CD14-positive monocyte (primary cell): ENCODE results near the gene LAMP1. TPM values are rescaled to one million over a fixed set of nuclear protein-coding genes. Genes with fewer than 3 reads are reported as not detected.

Source experiments
- DNase-seq, 3 donors: peaks; one replicate each; pipeline ENCODE4 v3.0.0-alpha.2; 2011 to 2022
- H2AFZ ChIP-seq: 2 replicates; pipeline ENCODE4 v1.6.0; 2012; ENCODE audit warnings: mild to moderate bottlenecking, low read depth, low read length, inconsistent platforms; ENCODE audit not compliant: insufficient read depth, poor library complexity, severe bottlenecking
- H3K27ac ChIP-seq, 2 donors: 1 replicate in 1 of 2; 2 replicates in 1 of 2; pipeline ENCODE4 v1.5.1; 2012 to 2013; ENCODE audit warnings: low read length in 2 of 2, control low read depth in 1 of 2, inconsistent platforms in 1 of 2, low read depth in 1 of 2, mild to moderate bottlenecking in 1 of 2
- H3K27me3 ChIP-seq, 2 donors: one replicate each; pipeline versions ENCODE4 v1.6.0 to v1.6.1; 2011 to 2013; ENCODE audit warnings: low read length in 2 of 2; ENCODE audit not compliant: control insufficient read depth in 2 of 2, insufficient read depth in 2 of 2
- H3K36me3 ChIP-seq, 2 donors: replicated peaks in 1 of 2; 1 replicate in 1 of 2; 2 replicates in 1 of 2; pipeline versions ENCODE4 v1.5.1 to v1.6.1; 2012 to 2013; ENCODE audit warnings: low read length in 2 of 2, control low read depth in 1 of 2, inconsistent platforms in 1 of 2, mild to moderate bottlenecking in 1 of 2; ENCODE audit not compliant: insufficient read depth in 2 of 2, control insufficient read depth in 1 of 2
- H3K4me1 ChIP-seq, 2 donors: 1 replicate in 1 of 2; 2 replicates in 1 of 2; pipeline versions ENCODE4 v1.5.1 to v1.6.1; 2012 to 2013; ENCODE audit warnings: low read length in 2 of 2, control low read depth in 1 of 2, inconsistent platforms in 1 of 2, mild to moderate bottlenecking in 1 of 2, moderate library complexity in 1 of 2; ENCODE audit not compliant: insufficient read depth in 2 of 2, control insufficient read depth in 1 of 2
- H3K4me2 ChIP-seq: replicated peaks from 2 replicates; pipeline ENCODE3; 2012; ENCODE audit warnings: low read length, moderate library complexity, mild to moderate bottlenecking; ENCODE audit not compliant: poor library complexity, severe bottlenecking; ENCODE audit errors: extremely low read depth
- H3K4me3 ChIP-seq, 3 experiments: fragments of 200-600 bp in 1 of 3; sonication (generic) in 1 of 3; replicated peaks in 1 of 3; 1 replicate in 2 of 3; 2 replicates in 1 of 3; pipeline ENCODE4 v1.5.1; 2011 to 2013; ENCODE audit warnings: low read length in 3 of 3, mild to moderate bottlenecking in 3 of 3, control low read depth in 2 of 3, low read depth in 2 of 3, inconsistent platforms in 1 of 3, moderate library complexity in 1 of 3
- H3K79me2 ChIP-seq: 2 replicates; pipeline ENCODE4 v1.6.0; 2012; ENCODE audit warnings: mild to moderate bottlenecking, control low read depth, inconsistent platforms, low read length, moderate library complexity; ENCODE audit not compliant: insufficient read depth
- H3K9ac ChIP-seq: 2 replicates; pipeline ENCODE4 v1.6.0; 2017; ENCODE audit warnings: low read length, mild to moderate bottlenecking; ENCODE audit not compliant: insufficient read depth, poor library complexity, severe bottlenecking
- H3K9me3 ChIP-seq, 2 donors: replicated peaks in 1 of 2; 1 replicate in 1 of 2; 2 replicates in 1 of 2; pipeline versions ENCODE4 v1.5.1 to v1.6.1; 2012 to 2013; ENCODE audit warnings: low read length in 2 of 2, control low read depth in 1 of 2; ENCODE audit not compliant: control insufficient read depth in 1 of 2, insufficient read depth in 1 of 2
- H4K20me1 ChIP-seq: 2 replicates; pipeline ENCODE4 v1.6.0; 2012; ENCODE audit warnings: mild to moderate bottlenecking, low read length, control low read depth, moderate library complexity; ENCODE audit not compliant: insufficient read depth
- H3K27ac Mint-ChIP-seq, 7 donors: one replicate each; pipeline ENCODE4 v1.8.0; 2020; ENCODE audit warnings: mild to moderate bottlenecking in 7 of 7, mixed read lengths in 7 of 7, moderate library complexity in 6 of 7, inconsistent platforms in 2 of 7
- H3K27me3 Mint-ChIP-seq, 3 donors: one replicate each; pipeline ENCODE4 v1.8.0; 2021 to 2022; ENCODE audit warnings: low read depth in 3 of 3, mild to moderate bottlenecking in 3 of 3, mixed read lengths in 3 of 3, moderate library complexity in 3 of 3, inconsistent platforms in 1 of 3
- H3K36me3 Mint-ChIP-seq, 2 donors: one replicate each; pipeline ENCODE4 v1.8.0; 2020; ENCODE audit warnings: mixed read lengths in 2 of 2, inconsistent platforms in 1 of 2, mild to moderate bottlenecking in 1 of 2
- H3K4me1 Mint-ChIP-seq: one replicate; pipeline ENCODE4 v1.8.0; 2020; ENCODE audit warnings: mild to moderate bottlenecking, mixed read lengths
- H3K4me3 Mint-ChIP-seq, 2 donors: one replicate each; pipeline ENCODE4 v1.8.0; 2020; ENCODE audit warnings: mild to moderate bottlenecking in 2 of 2, mixed read lengths in 2 of 2, moderate library complexity in 1 of 2
- H3K9me3 Mint-ChIP-seq, 7 donors: one replicate each; pipeline ENCODE4 v1.8.0; 2020 to 2022; ENCODE audit warnings: mixed read lengths in 7 of 7, mild to moderate bottlenecking in 6 of 7, moderate library complexity in 6 of 7, inconsistent platforms in 2 of 7
- WGBS: methylation state at CpG from one replicate; pipeline ENCODE4 v1.1.5; 2013; ENCODE audit warnings: missing lambda C conversion rate; ENCODE audit not compliant: insufficient coverage; 5-methylcytosine and 5-hydroxymethylcytosine counted together
- intact Hi-C, 2 donors: fragments of 100-400 bp; cut with micrococcal nuclease; formaldehyde crosslinking; loops; one replicate each; pipeline versions ENCODE4 v1.15.0 to v1.15.1; 2023
- polyA plus RNA-seq, 3 donors: library from polyadenylated mRNA; depleted of rRNA in 1 of 3; unstranded in 2 of 3; stranded (reverse) in 1 of 3; fragments of 300-500 nt in 2 of 3; fragments of >200 nt in 1 of 3; fragmentation: Illumina TruSeq in 2 of 3; gene quantifications; 1 replicate in 2 of 3; 2 replicates in 1 of 3; pipeline ENCODE4 v1.2.3, GENCODE V29; 2012 to 2021
- TF ChIP-seq, protein P1 (sequence below): fragments of 200-600 bp; IDR thresholded peaks from one replicate; pipeline ENCODE4 v1.8.0; 2022; ENCODE audit warnings: antibody characterized with exemption, mild to moderate bottlenecking

LAMP1 gene
- polyA plus RNA-seq, 3 donors: 22.0 to 122 (median 24.5) TPM

DNA sequence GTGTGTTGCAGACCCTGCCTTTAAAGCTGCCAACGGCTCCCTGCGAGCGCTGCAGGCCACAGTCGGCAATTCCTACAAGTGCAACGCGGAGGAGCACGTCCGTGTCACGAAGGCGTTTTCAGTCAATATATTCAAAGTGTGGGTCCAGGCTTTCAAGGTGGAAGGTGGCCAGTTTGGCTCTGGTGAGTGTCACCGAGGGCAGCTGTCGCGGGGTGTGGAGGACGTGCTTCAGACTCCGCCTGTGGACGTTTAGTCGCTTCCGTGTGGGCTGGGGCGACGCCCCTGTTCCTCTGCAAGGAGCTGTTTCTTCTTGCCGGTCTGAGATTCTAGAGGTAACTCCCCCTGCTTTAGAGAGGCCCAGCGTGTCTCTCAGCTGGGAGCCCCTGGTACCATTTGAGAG is 24.5 kb downstream of the LAMP1 start:
- no peaks in the 10 kb centered on the region for H3K79me2 ChIP-seq
- DNase-seq: no peak
- peaks cover 0 to 2% (median 0%) of the 10 kb centered on the region in 3 donors for H3K27me3 Mint-ChIP-seq
- no peaks in the 10 kb centered on the region for H3K27me3 ChIP-seq
- no peak overlapping the region for H3K4me2 ChIP-seq
- H4K20me1 ChIP-seq: peaks cover 55% of the 10 kb centered on the region
- no peak overlapping the region for H3K4me3 ChIP-seq
- H3K4me3 Mint-ChIP-seq: no peak overlapping the region
- TF ChIP-seq, protein P1, sequence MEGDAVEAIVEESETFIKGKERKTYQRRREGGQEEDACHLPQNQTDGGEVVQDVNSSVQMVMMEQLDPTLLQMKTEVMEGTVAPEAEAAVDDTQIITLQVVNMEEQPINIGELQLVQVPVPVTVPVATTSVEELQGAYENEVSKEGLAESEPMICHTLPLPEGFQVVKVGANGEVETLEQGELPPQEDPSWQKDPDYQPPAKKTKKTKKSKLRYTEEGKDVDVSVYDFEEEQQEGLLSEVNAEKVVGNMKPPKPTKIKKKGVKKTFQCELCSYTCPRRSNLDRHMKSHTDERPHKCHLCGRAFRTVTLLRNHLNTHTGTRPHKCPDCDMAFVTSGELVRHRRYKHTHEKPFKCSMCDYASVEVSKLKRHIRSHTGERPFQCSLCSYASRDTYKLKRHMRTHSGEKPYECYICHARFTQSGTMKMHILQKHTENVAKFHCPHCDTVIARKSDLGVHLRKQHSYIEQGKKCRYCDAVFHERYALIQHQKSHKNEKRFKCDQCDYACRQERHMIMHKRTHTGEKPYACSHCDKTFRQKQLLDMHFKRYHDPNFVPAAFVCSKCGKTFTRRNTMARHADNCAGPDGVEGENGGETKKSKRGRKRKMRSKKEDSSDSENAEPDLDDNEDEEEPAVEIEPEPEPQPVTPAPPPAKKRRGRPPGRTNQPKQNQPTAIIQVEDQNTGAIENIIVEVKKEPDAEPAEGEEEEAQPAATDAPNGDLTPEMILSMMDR: no peak
- intact Hi-C loops: no loop called here
- no peak overlapping the region for H2AFZ ChIP-seq
- H3K9ac ChIP-seq: no peak overlapping the region
- H3K27ac ChIP-seq: no peak overlapping the region
- peaks cover 76 to 87% of the 10 kb centered on the region in 2 donors for H3K36me3 Mint-ChIP-seq
- H3K4me1 ChIP-seq: no peaks in the 10 kb centered on the region
- 95% methylated on average over 20 of the region's 22 CpGs for WGBS
- H3K9me3 Mint-ChIP-seq: peaks cover 0 to 2% (median 0%) of the 10 kb centered on the region in 7 donors
- peak overlapping the region in 2 of 7 donors; percentile 15 to 63 for H3K27ac Mint-ChIP-seq
- H3K9me3 ChIP-seq: no peaks in the 10 kb centered on the region
- H3K4me1 Mint-ChIP-seq: no peaks in the 10 kb centered on the region
- peaks cover 75 to 81% of the 10 kb centered on the region in 2 donors for H3K36me3 ChIP-seq

DNA sequence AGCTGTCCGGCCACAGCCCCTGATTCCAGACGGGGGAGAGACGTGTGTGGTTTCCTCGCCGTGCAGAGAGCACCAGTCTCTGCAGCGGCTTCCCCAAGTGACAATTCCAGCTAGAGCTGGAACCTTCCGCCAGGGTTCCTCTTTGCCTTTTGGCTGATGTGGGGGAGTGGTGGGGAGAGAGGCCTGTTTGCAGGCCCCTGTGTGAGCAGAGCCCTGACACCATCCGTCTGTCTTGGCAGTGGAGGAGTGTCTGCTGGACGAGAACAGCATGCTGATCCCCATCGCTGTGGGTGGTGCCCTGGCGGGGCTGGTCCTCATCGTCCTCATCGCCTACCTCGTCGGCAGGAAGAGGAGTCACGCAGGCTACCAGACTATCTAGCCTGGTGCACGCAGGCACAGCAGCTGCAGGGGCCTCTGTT is 25.0 kb downstream of the LAMP1 start:
- Mint-ChIP-seq H3K4me1 (no peaks in the 10 kb centered on the region), H3K27ac (peak overlapping the region in 1 of 7 donors; percentile 15), H3K4me3 (no peak overlapping the region), H3K36me3 (peaks cover 71 to 82% of the 10 kb centered on the region in 2 donors), H3K9me3 (peaks cover 0 to 2% (median 0%) of the 10 kb centered on the region in 7 donors), H3K27me3 (peaks cover 0 to 2% (median 0%) of the 10 kb centered on the region in 3 donors)
- Histone ChIP-seq H3K4me3 (no peak overlapping the region), H3K9me3 (no peaks in the 10 kb centered on the region), H3K36me3 (peaks cover 70 to 76% of the 10 kb centered on the region in 2 donors), H3K27ac (no peak overlapping the region), H3K4me2 (no peak overlapping the region), H4K20me1 (peaks cover 50% of the 10 kb centered on the region), H3K79me2 (no peaks in the 10 kb centered on the region), H3K4me1 (no peaks in the 10 kb centered on the region), H3K9ac (no peak overlapping the region), H3K27me3 (no peaks in the 10 kb centered on the region), H2AFZ (no peak overlapping the region)
- 93% methylated on average over 15 of the region's 17 CpGs for WGBS
- DNase-seq: no peak
- TF ChIP-seq, protein P1: no peak
- intact Hi-C loops: no loop called here
